Measurements from ENCODE around the gene MYO1D.
A peak's percentile ranks its signal among the peaks of the same experiment; 100 is the strongest.

DNA sequence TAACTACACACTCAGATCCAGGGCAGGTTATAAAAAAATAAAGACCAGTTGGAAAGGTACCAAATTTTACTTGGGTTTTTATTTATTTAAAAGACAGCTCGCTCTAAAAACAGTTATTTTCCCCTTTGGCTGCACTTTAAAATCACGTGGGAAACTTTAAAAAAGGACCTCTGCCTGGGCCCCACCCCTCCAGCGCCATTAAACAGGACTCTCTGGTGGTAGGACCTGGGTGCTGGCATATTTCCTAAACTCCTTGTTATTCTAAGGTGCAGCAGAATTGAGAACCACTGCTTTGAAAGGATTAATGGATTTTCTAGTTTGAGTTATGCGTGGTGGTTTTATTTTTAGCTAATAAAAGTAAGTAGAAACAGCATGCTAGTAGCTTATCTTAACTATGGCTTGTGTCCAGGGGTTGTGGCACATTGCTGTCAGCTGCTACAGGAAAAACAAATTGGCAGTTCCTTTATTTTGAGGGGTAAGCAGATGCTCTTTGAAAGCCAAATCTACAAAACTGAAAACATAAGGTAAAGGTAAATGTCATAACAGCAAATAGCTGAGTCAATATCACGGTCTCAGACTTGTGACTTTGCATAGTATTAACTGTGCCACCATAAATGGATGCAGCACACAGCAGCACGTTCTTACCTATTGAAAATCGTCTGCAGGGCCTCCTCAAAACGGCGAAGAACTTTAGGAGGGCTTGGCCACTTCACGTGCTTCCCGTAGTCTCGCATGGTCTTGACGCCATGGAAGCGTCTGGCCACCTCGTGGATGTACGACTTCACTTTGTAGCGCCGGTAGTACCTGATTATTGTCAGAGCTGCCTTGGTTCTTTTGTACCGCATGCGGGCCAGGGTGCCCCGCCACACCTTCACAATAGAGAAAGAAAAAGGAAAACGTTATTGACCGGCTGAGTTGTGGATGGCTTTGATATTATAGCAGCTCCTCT lies 218.2 kb downstream of the MYO1D start:
- TF ChIP-seq, protein P1, sequence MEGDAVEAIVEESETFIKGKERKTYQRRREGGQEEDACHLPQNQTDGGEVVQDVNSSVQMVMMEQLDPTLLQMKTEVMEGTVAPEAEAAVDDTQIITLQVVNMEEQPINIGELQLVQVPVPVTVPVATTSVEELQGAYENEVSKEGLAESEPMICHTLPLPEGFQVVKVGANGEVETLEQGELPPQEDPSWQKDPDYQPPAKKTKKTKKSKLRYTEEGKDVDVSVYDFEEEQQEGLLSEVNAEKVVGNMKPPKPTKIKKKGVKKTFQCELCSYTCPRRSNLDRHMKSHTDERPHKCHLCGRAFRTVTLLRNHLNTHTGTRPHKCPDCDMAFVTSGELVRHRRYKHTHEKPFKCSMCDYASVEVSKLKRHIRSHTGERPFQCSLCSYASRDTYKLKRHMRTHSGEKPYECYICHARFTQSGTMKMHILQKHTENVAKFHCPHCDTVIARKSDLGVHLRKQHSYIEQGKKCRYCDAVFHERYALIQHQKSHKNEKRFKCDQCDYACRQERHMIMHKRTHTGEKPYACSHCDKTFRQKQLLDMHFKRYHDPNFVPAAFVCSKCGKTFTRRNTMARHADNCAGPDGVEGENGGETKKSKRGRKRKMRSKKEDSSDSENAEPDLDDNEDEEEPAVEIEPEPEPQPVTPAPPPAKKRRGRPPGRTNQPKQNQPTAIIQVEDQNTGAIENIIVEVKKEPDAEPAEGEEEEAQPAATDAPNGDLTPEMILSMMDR (IDR thresholded peaks at IDR 0.05): 0 out of 2 replicates have a peak, but pooled peaks have one; percentile 0
- TF ChIP-seq, protein P2, sequence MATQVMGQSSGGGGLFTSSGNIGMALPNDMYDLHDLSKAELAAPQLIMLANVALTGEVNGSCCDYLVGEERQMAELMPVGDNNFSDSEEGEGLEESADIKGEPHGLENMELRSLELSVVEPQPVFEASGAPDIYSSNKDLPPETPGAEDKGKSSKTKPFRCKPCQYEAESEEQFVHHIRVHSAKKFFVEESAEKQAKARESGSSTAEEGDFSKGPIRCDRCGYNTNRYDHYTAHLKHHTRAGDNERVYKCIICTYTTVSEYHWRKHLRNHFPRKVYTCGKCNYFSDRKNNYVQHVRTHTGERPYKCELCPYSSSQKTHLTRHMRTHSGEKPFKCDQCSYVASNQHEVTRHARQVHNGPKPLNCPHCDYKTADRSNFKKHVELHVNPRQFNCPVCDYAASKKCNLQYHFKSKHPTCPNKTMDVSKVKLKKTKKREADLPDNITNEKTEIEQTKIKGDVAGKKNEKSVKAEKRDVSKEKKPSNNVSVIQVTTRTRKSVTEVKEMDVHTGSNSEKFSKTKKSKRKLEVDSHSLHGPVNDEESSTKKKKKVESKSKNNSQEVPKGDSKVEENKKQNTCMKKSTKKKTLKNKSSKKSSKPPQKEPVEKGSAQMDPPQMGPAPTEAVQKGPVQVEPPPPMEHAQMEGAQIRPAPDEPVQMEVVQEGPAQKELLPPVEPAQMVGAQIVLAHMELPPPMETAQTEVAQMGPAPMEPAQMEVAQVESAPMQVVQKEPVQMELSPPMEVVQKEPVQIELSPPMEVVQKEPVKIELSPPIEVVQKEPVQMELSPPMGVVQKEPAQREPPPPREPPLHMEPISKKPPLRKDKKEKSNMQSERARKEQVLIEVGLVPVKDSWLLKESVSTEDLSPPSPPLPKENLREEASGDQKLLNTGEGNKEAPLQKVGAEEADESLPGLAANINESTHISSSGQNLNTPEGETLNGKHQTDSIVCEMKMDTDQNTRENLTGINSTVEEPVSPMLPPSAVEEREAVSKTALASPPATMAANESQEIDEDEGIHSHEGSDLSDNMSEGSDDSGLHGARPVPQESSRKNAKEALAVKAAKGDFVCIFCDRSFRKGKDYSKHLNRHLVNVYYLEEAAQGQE (IDR thresholded peaks at IDR 0.05; ENCODE audit: insufficient read depth in 1 of 2, low read depth in 2 of 2, low read length in 1 of 2): no peak
- no peak for TF ChIP-seq POLR2AphosphoS5 (IDR thresholded peaks at IDR 0.05; ENCODE audit: low read depth, low read length)
- no peak for TF ChIP-seq SIN3A (IDR thresholded peaks at IDR 0.05; ENCODE audit: borderline replicate concordance, insufficient read depth, low read depth, low read length)

All from Panc1 (cell line).